GM20431 (cell line): ENCODE results near the gene SMIM45.

Experiments used
- in situ Hi-C: fragments of 300-500 bp; cut with MseI, MboI; formaldehyde crosslinking; loops from one replicate; pipeline ENCODE4 v1.15.0; 2020; ENCODE audit warnings: low sequenced_read_pairs; ENCODE audit not compliant: unreplicated experiment

The SMIM45 gene

GRCh38 chr22:41915035-41915785 lies 36.7 kb upstream of the SMIM45 start, which contains the start of gene SHISA8:
Gene SHISA8, minus strand, starts transcription at chr22:41915074. Its CDS starts 407 bp downstream, at chr22:41914667.
- in situ Hi-C loops = no loop called here

DNA sequence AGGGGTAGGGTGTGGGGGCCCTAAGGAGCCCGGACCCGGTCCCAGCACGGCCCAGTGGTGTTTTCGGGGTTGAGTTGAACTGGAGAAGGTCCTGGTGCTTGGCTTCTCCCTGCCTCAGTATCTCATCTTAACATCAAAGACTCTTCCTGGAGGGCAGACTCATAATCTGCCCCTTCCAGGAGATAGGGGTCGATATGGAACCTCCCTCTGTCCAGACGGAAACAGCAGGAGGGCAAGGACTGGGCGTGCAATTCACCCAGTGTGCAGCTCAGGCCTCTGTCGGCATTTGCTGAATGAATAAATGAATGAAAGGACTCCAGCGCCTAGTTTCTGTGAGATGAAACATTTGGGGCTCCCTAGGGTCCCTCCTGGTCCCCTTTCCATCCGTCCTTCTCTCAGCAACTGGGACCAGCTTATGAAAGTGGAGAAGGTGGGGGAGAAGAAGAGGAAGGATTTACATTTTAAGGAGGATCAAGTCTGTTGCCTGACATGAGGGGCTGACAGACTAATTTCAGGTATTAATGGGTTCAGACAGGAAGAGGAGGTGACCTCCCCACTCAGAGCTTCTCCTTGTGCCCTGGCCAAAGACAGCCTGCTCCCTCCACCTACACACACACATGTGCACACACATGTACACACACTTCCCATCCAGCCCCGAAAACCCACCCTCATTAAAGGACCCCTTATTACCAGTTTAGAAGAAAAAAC lies 36.0 kb upstream of the SMIM45 start:
- in situ Hi-C loops = no loop called here

GRCh38 chr22:41916745-41917358 lies 35.1 kb upstream of the SMIM45 start:
- in situ Hi-C loops = no loop called here

GRCh38 chr22:41917375-41917902 lies 34.5 kb upstream of the SMIM45 start:
- in situ Hi-C loops = no loop called here

DNA sequence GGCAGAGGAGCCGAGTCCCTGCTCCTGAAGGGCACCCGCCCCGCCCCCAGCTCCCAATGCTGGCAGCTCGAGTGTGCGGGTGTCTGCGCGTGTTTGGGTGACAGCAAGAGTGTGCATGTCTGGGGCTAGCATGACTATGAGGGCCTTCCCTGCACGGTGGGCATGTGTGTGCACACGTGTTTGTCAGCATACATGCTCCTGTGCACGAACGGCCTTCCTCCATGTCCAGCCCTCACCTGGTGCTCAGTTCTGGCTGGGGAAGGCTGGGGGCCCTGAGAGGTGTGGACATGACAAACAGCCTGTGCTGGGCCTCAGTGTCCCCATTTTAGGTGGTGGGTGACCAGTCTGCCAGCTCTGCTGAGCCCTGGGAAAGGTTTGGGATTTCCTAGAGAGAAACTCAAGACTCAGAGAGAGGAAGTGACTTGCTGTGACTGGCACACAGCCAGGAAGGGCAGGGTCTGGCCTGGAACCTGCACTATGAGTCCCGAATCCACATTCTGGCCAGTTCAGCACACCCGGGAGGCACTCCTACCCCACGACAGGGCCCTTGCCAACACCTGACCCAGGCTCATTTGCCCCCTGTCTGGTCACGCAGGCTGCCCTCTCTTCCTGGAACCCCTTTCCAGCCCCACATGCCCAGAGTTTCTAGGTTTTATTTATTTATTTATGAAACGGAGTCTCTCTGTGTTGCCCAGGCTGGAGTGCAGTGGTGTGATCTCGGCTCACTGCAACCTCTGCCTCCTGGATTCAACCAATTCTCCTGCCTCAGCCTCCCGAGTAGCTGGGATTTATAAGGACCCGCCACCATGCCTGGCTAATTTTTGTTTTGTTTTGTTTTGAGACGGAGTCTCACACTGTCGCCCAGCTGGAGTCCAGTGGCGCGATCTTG lies 33.8 kb upstream of the SMIM45 start:
- in situ Hi-C loops = no loop called here

- in situ Hi-C loops = no loop called here
Measured at GRCh38 chr22:41919357-41920224, 32.4 kb upstream of the SMIM45 start.

GRCh38 chr22:41920271-41920976 lies 31.5 kb upstream of the SMIM45 start:
- in situ Hi-C loops = no loop called here

- in situ Hi-C loops = no loop called here
Measured at GRCh38 chr22:41922328-41922727, 29.6 kb upstream of the SMIM45 start.

DNA sequence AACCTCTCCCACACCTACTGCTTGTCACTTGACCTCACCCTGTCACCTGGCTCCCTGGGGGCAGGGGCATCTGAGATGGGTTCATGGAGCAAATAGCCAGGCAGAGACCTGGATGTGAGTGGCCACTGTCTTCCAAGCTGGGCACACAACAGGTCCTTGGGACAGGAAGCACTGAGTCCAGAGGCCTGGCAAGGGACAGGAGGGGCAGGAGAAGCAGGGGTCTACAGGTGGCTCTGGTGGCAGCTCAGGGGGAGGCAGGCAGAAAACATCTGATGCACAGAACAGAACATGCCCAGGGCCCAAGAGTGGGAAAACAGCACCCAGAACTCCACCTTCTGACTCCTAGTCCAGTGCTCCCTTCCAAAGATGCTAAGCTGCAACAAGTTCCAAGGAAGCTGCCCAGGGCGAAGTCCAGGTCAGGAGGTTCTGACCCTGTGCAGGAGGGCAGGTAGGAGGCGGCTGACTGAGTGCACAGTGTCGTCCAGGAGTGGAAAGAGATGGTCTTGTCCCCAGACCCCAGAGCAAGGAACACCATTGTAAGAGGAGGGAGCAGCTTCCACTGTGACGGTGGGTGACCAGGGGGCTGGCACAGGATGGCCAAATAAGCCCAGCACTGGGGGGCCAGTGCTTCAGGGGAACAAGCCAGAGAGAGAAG lies 28.9 kb upstream of the SMIM45 start:
- in situ Hi-C loops = no loop called here

- in situ Hi-C loops = no loop called here
Measured at GRCh38 chr22:41923595-41924276, 28.2 kb upstream of the SMIM45 start.

DNA sequence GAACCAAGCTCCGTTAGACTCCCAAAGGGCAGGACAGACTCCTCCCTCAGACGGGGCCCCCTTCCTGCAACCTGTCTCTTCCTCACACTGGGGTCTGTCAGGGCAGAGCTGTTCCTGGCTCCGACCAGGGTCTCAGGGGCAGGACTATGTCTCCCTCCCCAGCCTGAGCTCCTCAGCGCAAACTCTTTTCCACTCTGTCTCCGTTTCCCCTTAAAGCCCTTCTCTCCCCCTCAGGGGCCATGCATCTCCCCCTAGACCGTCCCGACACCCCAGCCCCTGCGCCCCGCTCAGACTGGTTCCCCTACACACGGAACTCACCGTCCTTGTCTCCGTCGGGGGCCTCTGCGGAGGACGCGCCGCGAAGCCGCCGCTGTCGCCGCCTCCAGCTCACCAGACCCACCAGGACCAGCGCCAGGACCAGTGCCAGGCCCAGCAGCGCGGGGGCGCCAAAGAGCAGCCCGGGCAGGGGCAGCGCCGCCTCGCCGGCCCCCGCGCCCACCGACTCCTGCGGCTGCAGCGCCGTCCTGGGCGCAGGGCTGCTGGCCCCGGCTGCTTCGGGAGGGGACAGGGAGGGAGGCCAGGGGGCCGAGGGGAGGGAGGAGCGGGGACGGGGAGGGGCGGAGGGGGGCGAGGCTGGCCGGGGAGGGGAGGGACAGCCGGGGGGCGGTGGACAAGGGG lies 26.0 kb upstream of the SMIM45 start:
- in situ Hi-C loops = no loop called here

DNA sequence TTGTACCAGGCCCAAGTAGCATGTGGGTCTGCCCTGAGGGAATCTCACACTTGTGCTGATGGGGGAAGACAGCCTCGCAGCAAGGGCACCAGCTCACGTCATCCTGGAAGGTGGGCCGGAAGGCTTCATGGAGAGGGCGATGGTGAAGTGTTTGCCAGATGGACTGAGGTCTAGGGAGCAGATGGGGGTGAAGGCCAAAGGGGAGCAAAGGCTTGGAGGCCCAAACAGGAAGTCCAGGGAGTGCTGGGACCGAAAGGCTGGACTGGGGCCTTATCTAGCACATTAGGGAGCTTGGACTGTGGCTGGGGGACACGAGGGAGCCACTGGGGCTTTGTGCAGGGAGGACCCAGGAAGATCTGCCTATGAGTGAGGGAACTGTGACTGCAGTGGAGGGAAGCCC lies 24.1 kb upstream of the SMIM45 start:
- in situ Hi-C loops = no loop called here

- in situ Hi-C loops = no loop called here
Measured at GRCh38 chr22:41928593-41929417, 23.1 kb upstream of the SMIM45 start.

GRCh38 chr22:41929418-41929810 lies 22.5 kb upstream of the SMIM45 start:
- in situ Hi-C loops = no loop called here

- in situ Hi-C loops = no loop called here
Measured at GRCh38 chr22:41931701-41932269, 20.2 kb upstream of the SMIM45 start.

GRCh38 chr22:41932353-41932752 lies 19.6 kb upstream of the SMIM45 start:
- in situ Hi-C loops = no loop called here
